Measurements from ENCODE around the gene FAM222B. TPM values are rescaled to one million over a fixed set of nuclear protein-coding genes. Genes with fewer than 3 reads are reported as not detected.
A peak's percentile ranks its signal among the peaks of the same experiment; 100 is the strongest.

FAM222B gene
- total and polyA plus RNA-seq, 2 experiments from 2014 or later = 63.7 to 78.5 TPM

DNA sequence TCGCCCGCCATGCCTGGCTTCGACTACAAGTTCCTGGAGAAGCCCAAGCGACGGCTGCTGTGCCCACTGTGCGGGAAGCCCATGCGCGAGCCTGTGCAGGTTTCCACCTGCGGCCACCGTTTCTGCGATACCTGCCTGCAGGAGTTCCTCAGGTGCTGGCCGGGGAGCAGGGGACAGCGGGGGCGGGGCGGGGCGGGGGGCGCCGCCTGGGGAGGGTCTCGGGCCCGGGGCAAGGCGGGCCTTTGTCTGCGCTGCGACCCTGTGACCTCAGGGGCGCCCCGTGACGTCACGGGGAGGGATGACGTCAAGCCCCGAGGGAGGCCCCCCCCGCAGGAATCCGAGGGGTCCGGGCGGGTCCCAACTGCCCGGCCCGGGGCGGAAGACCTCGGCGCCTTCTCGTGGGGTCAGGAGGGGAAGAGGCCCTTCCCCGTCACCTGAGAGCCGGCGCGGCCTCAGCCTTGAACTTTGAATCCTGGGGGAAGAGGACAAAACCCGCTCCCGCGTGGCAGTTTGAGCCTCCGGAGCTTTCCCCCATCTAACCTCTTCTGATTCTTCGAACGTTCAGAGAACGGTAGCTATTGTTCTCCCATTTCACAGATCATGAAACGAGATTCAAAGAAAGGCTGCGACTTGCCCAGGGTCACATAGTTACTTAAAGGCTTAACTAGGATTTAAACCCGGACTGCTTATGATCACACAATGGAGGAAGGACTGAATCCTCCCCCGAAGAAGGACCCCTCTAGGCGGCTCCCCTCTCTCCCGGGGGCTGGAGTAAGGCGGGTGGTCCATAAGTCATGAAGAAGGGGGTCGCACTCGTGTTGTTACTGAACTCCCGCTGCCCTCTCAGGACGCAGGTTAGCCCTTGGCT, 98.3 kb downstream of the FAM222B start:
- Mint-ChIP-seq H3K27ac (peak overlapping the region; percentile 98), H3K36me3 (ENCODE audit: low read depth) (peaks cover 52% of the 10 kb centered on the region), H3K9me3 (no peaks in the 10 kb centered on the region), H3K27me3 (ENCODE audit: insufficient read depth, low read depth, poor library complexity) (peaks cover 38% of the 10 kb centered on the region), H3K4me1 (peaks cover 38% of the 10 kb centered on the region), H3K4me3 (peak overlapping the region; percentile 91)
- no peaks in the 10 kb centered on the region for H3K9me2 ChIP-seq (ENCODE audit: insufficient read depth)
- H3F3A ChIP-seq (replicated peaks; ENCODE audit: low read depth) = peaks cover 42% of the 10 kb centered on the region
- DNase-seq (ENCODE audit: low spot score) (peak; percentile 86), ATAC-seq (peak; percentile 5)
- H3K27ac ChIP-seq (ENCODE audit: low read depth) = peak overlapping the region; percentile 99
- H3K4me1 ChIP-seq (ENCODE audit: insufficient read depth) = peaks cover 32% of the 10 kb centered on the region
- no peaks in the 10 kb centered on the region for H3K27me3 ChIP-seq (ENCODE audit: insufficient read depth)
- peaks cover 32% of the 10 kb centered on the region for H3K79me2 ChIP-seq (replicated peaks; ENCODE audit: insufficient read depth)
- TF ChIP-seq CREB1 (CRISPR knock-in tag; IDR thresholded peaks at IDR 0.05; ENCODE audit: low read depth) (peak; percentile 99), POLR2AphosphoS5 (IDR thresholded peaks at IDR 0.05; ENCODE audit: low read depth) (0 out of 2 replicates have a peak, but pooled peaks have one; percentile 40), ZNF114 (CRISPR knock-in tag; IDR thresholded peaks at IDR 0.05) (no peak), EZH2phosphoT487 (IDR thresholded peaks at IDR 0.05; ENCODE audit: unreplicated experiment) (no peak), ZNF331 (CRISPR knock-in tag; IDR thresholded peaks at IDR 0.05; ENCODE audit: low read depth) (no peak)
- TF ChIP-seq, protein P1, sequence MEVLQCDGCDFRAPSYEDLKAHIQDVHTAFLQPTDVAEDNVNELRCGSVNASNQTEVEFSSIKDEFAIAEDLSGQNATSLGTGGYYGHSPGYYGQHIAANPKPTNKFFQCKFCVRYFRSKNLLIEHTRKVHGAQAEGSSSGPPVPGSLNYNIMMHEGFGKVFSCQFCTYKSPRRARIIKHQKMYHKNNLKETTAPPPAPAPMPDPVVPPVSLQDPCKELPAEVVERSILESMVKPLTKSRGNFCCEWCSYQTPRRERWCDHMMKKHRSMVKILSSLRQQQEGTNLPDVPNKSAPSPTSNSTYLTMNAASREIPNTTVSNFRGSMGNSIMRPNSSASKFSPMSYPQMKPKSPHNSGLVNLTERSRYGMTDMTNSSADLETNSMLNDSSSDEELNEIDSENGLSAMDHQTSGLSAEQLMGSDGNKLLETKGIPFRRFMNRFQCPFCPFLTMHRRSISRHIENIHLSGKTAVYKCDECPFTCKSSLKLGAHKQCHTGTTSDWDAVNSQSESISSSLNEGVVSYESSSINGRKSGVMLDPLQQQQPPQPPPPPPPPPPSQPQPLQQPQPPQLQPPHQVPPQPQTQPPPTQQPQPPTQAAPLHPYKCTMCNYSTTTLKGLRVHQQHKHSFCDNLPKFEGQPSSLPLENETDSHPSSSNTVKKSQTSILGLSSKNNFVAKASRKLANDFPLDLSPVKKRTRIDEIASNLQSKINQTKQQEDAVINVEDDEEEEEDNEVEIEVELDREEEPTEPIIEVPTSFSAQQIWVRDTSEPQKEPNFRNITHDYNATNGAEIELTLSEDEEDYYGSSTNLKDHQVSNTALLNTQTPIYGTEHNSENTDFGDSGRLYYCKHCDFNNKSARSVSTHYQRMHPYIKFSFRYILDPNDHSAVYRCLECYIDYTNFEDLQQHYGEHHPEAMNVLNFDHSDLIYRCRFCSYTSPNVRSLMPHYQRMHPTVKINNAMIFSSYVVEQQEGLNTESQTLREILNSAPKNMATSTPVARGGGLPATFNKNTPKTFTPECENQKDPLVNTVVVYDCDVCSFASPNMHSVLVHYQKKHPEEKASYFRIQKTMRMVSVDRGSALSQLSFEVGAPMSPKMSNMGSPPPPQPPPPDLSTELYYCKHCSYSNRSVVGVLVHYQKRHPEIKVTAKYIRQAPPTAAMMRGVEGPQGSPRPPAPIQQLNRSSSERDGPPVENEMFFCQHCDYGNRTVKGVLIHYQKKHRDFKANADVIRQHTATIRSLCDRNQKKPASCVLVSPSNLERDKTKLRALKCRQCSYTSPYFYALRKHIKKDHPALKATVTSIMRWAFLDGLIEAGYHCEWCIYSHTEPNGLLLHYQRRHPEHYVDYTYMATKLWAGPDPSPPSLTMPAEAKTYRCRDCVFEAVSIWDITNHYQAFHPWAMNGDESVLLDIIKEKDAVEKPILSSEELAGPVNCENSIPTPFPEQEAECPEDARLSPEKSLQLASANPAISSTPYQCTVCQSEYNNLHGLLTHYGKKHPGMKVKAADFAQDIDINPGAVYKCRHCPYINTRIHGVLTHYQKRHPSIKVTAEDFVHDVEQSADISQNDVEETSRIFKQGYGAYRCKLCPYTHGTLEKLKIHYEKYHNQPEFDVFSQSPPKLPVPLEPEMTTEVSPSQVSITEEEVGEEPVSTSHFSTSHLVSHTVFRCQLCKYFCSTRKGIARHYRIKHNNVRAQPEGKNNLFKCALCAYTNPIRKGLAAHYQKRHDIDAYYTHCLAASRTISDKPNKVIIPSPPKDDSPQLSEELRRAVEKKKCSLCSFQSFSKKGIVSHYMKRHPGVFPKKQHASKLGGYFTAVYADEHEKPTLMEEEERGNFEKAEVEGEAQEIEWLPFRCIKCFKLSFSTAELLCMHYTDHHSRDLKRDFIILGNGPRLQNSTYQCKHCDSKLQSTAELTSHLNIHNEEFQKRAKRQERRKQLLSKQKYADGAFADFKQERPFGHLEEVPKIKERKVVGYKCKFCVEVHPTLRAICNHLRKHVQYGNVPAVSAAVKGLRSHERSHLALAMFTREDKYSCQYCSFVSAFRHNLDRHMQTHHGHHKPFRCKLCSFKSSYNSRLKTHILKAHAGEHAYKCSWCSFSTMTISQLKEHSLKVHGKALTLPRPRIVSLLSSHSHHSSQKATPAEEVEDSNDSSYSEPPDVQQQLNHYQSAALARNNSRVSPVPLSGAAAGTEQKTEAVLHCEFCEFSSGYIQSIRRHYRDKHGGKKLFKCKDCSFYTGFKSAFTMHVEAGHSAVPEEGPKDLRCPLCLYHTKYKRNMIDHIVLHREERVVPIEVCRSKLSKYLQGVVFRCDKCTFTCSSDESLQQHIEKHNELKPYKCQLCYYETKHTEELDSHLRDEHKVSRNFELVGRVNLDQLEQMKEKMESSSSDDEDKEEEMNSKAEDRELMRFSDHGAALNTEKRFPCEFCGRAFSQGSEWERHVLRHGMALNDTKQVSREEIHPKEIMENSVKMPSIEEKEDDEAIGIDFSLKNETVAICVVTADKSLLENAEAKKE (CRISPR knock-in tag; IDR thresholded peaks at IDR 0.05) = no peak
- TF ChIP-seq, protein P2, sequence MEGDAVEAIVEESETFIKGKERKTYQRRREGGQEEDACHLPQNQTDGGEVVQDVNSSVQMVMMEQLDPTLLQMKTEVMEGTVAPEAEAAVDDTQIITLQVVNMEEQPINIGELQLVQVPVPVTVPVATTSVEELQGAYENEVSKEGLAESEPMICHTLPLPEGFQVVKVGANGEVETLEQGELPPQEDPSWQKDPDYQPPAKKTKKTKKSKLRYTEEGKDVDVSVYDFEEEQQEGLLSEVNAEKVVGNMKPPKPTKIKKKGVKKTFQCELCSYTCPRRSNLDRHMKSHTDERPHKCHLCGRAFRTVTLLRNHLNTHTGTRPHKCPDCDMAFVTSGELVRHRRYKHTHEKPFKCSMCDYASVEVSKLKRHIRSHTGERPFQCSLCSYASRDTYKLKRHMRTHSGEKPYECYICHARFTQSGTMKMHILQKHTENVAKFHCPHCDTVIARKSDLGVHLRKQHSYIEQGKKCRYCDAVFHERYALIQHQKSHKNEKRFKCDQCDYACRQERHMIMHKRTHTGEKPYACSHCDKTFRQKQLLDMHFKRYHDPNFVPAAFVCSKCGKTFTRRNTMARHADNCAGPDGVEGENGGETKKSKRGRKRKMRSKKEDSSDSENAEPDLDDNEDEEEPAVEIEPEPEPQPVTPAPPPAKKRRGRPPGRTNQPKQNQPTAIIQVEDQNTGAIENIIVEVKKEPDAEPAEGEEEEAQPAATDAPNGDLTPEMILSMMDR (conservative IDR thresholded peaks at IDR 0.05; ENCODE audit: low read depth in 2 of 2) = no peak
- TF ChIP-seq, protein P3, sequence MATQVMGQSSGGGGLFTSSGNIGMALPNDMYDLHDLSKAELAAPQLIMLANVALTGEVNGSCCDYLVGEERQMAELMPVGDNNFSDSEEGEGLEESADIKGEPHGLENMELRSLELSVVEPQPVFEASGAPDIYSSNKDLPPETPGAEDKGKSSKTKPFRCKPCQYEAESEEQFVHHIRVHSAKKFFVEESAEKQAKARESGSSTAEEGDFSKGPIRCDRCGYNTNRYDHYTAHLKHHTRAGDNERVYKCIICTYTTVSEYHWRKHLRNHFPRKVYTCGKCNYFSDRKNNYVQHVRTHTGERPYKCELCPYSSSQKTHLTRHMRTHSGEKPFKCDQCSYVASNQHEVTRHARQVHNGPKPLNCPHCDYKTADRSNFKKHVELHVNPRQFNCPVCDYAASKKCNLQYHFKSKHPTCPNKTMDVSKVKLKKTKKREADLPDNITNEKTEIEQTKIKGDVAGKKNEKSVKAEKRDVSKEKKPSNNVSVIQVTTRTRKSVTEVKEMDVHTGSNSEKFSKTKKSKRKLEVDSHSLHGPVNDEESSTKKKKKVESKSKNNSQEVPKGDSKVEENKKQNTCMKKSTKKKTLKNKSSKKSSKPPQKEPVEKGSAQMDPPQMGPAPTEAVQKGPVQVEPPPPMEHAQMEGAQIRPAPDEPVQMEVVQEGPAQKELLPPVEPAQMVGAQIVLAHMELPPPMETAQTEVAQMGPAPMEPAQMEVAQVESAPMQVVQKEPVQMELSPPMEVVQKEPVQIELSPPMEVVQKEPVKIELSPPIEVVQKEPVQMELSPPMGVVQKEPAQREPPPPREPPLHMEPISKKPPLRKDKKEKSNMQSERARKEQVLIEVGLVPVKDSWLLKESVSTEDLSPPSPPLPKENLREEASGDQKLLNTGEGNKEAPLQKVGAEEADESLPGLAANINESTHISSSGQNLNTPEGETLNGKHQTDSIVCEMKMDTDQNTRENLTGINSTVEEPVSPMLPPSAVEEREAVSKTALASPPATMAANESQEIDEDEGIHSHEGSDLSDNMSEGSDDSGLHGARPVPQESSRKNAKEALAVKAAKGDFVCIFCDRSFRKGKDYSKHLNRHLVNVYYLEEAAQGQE (IDR thresholded peaks at IDR 0.05; ENCODE audit: unreplicated experiment) = no peak
- H3K4me3 ChIP-seq = peak overlapping the region; percentile 93
- H2AFZ ChIP-seq = no peak overlapping the region
- peak overlapping the region; percentile 96 for H3K4me2 ChIP-seq
- H4K20me1 ChIP-seq (replicated peaks; ENCODE audit: insufficient read depth) = peaks cover 8% of the 10 kb centered on the region; the same call in 1 of the 2 replicates
- peaks cover 15% of the 10 kb centered on the region; the same call in 1 of the 2 replicates for H3K36me3 ChIP-seq (ENCODE audit: insufficient read depth)
